ENCODE results near the gene SULF2.

The SULF2 gene

GRCh38 chr20:47783828-47784598 is 1.3 kb downstream of the SULF2 start:
- DNase-seq = no peak

DNA sequence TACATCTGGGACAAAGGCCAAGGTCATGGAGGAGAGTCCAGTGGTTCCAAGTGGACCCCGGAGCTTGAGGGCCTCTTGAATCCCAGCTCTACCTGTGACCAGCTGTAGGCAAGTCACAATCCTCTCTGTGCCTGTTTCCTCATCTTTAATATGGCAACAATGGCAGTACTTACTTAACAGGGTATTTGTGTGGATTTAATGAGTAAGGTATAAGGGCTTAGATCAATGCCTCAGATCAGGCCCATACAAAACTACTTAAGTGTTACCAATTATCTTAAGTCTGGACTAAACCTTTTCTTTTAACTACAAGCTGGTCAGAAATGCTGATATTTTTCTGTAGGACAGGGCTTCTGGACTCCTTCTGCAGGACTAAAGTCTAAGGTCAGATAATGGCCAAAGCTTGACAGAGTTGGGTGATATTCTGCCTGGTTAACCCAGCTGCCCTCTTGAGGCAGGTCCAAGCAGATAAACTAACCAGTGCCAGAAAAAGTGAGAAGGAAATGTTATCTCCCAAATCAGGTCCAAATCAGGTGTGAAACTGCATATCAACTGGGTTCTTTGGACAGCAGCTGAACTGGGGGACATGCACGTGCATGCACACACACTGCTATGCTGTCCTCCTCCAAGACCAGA is 2.2 kb downstream of the SULF2 start:
- DNase-seq = no peak

DNA sequence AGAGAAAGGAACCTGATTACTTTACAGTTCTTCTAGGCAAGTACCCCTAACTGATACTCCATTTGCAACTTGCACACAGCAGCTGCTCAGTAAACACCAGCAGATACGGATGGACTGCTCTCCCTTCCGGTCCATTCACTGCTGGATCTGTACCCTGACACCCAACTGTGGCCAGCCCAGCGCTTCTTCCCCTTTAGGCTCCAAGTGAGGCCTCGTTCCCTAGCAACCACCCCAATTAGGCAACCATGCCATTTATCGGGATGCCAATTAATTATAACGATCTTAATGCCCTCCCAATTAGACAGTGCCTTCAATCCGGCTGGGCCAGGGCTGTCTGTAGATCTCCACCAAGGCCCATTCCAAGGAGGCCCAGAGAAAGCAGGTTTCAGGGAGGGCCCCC is 3.2 kb downstream of the SULF2 start:
- DNase-seq = no peak

DNA sequence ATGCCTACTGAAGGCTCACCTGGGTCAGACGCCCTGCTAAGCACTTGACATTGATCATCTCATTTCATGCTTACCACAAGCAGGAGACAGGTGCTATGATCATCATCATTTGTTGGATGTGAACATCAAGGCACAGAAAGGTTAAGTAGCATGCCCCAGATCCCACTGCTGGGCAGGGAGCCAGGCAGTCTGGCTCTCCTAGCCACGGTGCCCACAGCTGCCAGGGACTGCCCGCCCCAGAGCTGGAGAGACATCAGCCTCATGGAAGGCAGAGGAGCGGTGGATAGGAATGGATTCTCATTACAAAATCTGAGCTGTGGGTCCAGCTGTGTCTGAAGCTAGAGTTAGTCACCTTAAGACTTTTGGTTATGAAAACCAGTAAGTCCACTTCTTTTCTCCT is 3.6 kb downstream of the SULF2 start:
- DNase-seq = peak; percentile 11

- DNase-seq = no peak
Observed at GRCh38 chr20:47780720-47781389, 4.4 kb downstream of the SULF2 start.

GRCh38 chr20:47778398-47779354 is 6.6 kb downstream of the SULF2 start:
- DNase-seq = no peak

GRCh38 chr20:47777220-47777619 is 8.1 kb downstream of the SULF2 start:
- no peak for DNase-seq

DNA sequence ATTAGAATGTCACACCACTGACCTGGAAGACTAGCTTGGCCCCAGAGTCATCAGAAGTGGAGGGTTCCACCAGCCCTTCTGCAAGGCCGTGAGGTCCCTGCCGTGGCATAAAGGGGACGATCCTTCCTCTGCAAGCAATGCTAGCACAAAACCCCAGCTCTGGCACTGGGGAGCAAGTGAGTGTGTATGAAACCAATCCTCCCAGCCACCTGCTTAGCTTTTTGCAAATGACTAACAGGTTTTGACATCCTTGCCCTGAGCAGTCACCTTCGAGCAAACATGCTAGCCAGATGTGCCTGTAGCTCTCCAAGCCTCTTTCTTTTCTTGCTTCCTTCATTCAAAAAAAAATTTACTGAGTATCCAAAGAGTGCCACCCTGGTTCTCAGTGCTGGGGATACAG is 8.6 kb downstream of the SULF2 start:
- no peak for DNase-seq

GRCh38 chr20:47775841-47776240 is 9.4 kb downstream of the SULF2 start:
- DNase-seq = no peak

DNA sequence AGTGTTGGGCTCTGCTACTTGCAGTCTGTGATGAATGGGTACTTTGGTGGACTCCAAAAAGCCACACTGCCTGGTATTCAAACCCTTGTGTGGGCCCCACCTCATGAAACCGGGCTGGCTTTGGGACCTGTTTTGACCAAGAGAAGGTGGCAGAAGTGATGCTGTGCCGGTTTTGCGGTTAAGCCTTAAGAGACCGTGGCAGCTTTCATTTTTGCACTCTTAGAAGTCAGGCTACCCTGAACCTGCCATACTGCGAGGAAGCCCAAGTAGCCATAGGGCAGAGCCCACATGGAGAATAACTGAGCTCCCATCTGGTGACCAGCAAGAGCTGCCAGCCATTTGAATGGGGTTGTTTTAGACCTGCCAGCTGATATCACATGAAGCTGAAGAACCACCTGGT is 10.2 kb downstream of the SULF2 start:
- no peak for DNase-seq

GRCh38 chr20:47774131-47774777 is 11.0 kb downstream of the SULF2 start:
- DNase-seq = no peak

DNA sequence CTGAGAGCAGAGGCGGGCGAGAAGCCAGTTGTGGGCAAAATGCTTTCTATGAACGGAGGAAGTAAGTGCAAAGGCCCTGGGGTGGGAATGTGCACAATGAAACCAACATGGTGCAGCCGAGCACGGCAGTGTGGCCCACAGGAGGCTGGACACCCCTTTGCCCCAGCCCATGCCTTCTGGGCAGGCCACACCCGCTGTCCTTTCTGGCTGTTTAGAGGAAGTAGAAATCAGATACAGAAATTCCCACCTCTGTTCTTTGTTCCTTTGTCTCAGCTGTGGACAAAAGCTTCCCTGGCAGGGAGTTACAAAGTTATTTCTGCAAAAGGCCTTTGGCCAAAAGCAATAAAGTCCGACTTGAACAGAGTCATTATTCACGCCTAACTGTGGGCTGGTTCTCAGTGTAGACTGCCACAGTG is 11.9 kb downstream of the SULF2 start:
- DNase-seq = no peak

- no peak for DNase-seq
Observed at GRCh38 chr20:47770935-47771334, 14.3 kb downstream of the SULF2 start.

GRCh38 chr20:47768016-47768824 is 17.1 kb downstream of the SULF2 start:
- no peak for DNase-seq

GRCh38 chr20:47765691-47766594 is 19.3 kb downstream of the SULF2 start:
- no peak for DNase-seq

GRCh38 chr20:47765271-47765670 is 20.0 kb downstream of the SULF2 start:
- DNase-seq = no peak

DNA sequence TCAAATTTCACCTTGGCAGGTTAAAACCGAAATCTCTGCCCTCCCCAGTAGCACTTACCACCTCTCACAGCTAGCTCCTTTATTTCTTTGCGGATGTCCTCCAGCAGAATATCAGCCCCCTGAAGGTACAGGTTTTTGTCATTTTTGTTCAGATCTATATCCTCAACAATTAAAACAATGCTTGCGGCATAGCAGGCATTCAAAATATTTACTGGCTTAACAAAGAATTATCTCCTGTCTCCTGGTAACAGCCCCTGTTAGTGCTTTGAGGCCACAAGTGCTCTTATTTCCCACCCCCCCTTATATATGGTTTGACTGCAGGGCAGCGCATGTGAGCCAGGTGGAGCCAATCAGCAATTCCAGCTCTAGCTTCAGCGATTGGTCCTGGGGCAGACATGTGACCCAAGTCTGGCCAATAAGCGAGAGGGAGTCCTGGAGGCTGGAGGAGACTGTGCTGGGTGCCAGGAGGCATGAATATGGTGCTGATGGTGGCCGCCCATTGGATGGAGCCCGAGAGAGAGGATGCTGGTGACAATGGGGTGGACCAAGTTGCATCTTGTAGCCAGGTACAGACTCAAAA is 21.0 kb downstream of the SULF2 start:
- no peak for DNase-seq

- no peak for DNase-seq
Observed at GRCh38 chr20:47762699-47763268, 22.5 kb downstream of the SULF2 start.

GRCh38 chr20:47761482-47762047 is 23.7 kb downstream of the SULF2 start:
- no peak for DNase-seq
